Right atrium auricular region (tissue), 2 donors: ENCODE results near the gene PDF. TPM values are rescaled to one million over a fixed set of nuclear protein-coding genes. Genes with fewer than 3 reads are reported as not detected.
"Not testable (repeated sequence)": the region's sequence is repeated elsewhere in the genome, so short reads cannot be mapped to it uniquely, and the experiment has no call there.

Experiments used
- DNase-seq: peaks from one replicate; pipeline ENCODE4 v3.0.0-alpha.2; 2019; ENCODE audit warnings: low spot score
- H3K27ac ChIP-seq, 2 donors: fragments of 200-600 bp; sonication (generic); 1 replicate in 1 of 2; 2 replicates in 1 of 2; pipeline ENCODE4 v1.5.1; 2016 to 2019
- H3K27me3 ChIP-seq, 2 donors: fragments of 200-600 bp; sonication (generic); one replicate each; pipeline versions ENCODE4 v1.5.1 to v1.6.0; 2017 to 2019
- H3K36me3 ChIP-seq: fragments of 200-600 bp; sonication (generic); one replicate; pipeline ENCODE4 v1.5.1; 2016
- H3K4me1 ChIP-seq, 2 donors: fragments of 200-600 bp; sonication (generic); one replicate each; pipeline versions ENCODE4 v1.5.1 to v1.6.0; 2017 to 2019
- H3K4me3 ChIP-seq, 2 donors: fragments of 200-600 bp; sonication (generic); 1 replicate in 1 of 2; 2 replicates in 1 of 2; pipeline ENCODE4 v1.5.1; 2017 to 2019; ENCODE audit warnings: mild to moderate bottlenecking in 1 of 2, moderate library complexity in 1 of 2
- H3K9me3 ChIP-seq, 2 donors: fragments of 200-600 bp; sonication (generic); one replicate each; pipeline ENCODE4 v1.5.1; 2019
- CTCF ChIP-seq, 2 donors: fragments of 200-600 bp; sonication (generic); IDR thresholded peaks; one replicate each; pipeline ENCODE4 v1.5.1; 2019; ENCODE audit warnings: antibody characterized with exemption in 2 of 2
- total RNA-seq, 2 donors: library from RNA; depleted of rRNA; stranded (reverse); fragments of >200 nt; gene quantifications; one replicate each; pipeline ENCODE4 v1.1.0, GENCODE V29; 2016

Gene PDF
- total RNA-seq, 2 donors from 2014 or later = 11.8 to 12.8 TPM

- H3K27ac ChIP-seq = no peak overlapping the region
- no peaks in the 10 kb centered on the region for H3K9me3 ChIP-seq
- no peak for DNase-seq
- H3K4me1 ChIP-seq = no peaks in the 10 kb centered on the region
- H3K27me3 ChIP-seq = no peaks in the 10 kb centered on the region
- no peak for TF ChIP-seq CTCF (IDR thresholded peaks at IDR 0.05)
- peaks cover 64% of the 10 kb centered on the region for H3K36me3 ChIP-seq
- H3K4me3 ChIP-seq = no peak overlapping the region
Measured at GRCh38 chr16:69363281-69363717, 32.9 kb upstream of the PDF start.

DNA sequence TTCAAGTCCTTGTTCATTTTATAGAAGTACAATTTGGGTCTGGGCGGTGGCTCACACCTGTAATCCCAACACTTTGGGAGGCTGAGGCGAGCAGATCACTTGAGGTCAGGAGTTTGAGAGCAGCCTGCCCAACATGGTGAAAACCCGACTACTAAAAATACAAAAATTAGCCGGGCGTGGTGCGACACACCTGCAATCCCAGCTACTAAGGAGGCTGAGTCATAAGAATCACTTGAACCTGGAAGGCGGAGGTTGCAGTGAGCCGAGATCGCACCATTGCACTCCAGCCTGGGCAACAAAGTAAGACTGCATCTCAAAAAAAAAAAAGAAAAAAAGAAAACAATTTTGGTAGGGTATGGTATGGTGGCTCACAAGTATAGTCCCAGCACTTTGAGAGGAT lies 29.7 kb upstream of the PDF start:
- not testable (repeated sequence) for H3K27me3 ChIP-seq, H3K27ac ChIP-seq

GRCh38 chr16:69351309-69352027 lies 21.1 kb upstream of the PDF start, which contains the start of gene TMED6:
TMED6 (minus strand) TSS chr16:69351786; CDS start chr16:69351753, 33 bp downstream.
- H3K27me3 ChIP-seq = no peaks in the 10 kb centered on the region
- peaks cover 16% of the 10 kb centered on the region for H3K36me3 ChIP-seq
- TF ChIP-seq CTCF (IDR thresholded peaks at IDR 0.05) = no peak
- H3K4me1 ChIP-seq = no peaks in the 10 kb centered on the region
- H3K9me3 ChIP-seq = no peaks in the 10 kb centered on the region
- no peak for DNase-seq
- H3K4me3 ChIP-seq = no peak within 1 kb of the TSS
- no peak within 1 kb of the TSS for H3K27ac ChIP-seq

More for the DNA sequence above, 29.7 kb upstream of the PDF start:
- not testable (repeated sequence) for H3K4me1 ChIP-seq, DNase-seq, H3K4me3 ChIP-seq, H3K9me3 ChIP-seq
- H3K36me3 ChIP-seq = peaks cover 46% of the 10 kb centered on the region

GRCh38 chr16:69350536-69351133 lies 20.2 kb upstream of the PDF start:
- Histone ChIP-seq H3K4me3 (no peak overlapping the region), H3K9me3 (no peaks in the 10 kb centered on the region), H3K4me1 (no peaks in the 10 kb centered on the region), H3K27ac (no peak overlapping the region), H3K36me3 (peaks cover 8% of the 10 kb centered on the region), H3K27me3 (no peaks in the 10 kb centered on the region)
- no peak for TF ChIP-seq CTCF (IDR thresholded peaks at IDR 0.05)
- no peak for DNase-seq

DNA sequence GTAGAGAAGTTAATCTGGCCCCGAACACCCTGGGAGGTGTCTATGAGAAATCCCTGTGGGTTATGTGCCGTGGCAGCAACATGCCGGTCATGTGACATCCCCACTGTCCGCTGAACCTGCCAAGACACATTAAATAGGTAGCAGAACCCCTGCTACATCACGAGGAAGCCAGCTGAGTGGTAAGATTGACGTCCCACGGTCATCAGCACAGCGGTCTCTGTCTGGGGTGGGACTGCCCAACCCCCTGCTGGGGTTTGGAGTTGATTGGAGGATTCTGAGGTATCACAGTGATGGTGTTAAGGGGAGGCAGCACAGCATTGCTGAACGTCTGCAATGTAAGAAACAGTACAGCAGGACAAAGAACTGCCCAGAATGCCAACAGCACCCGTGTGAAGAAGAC lies 19.1 kb upstream of the PDF start:
- Histone ChIP-seq H3K36me3 (peaks cover 5% of the 10 kb centered on the region), H3K27me3 (no peaks in the 10 kb centered on the region), H3K4me3 (no peak overlapping the region)

More for the DNA sequence above, 19.1 kb upstream of the PDF start:
- no peak for TF ChIP-seq CTCF (IDR thresholded peaks at IDR 0.05)
- H3K27ac ChIP-seq = no peak overlapping the region
- no peaks in the 10 kb centered on the region for H3K9me3 ChIP-seq
- H3K4me1 ChIP-seq = no peaks in the 10 kb centered on the region
- DNase-seq = no peak
